ENCODE results near the gene TREML1. TPM values are rescaled to one million over a fixed set of nuclear protein-coding genes. Genes with fewer than 3 reads are reported as not detected.
A peak's percentile ranks its signal among the peaks of the same experiment; 100 is the strongest.

Gene TREML1
- total RNA-seq: 2.5 TPM
- long read RNA-seq, partial matches to known transcripts: 0 of 2 reads
- long read RNA-seq, other reads (novel, unspliced or antisense): 1 of 2 reads

- no peaks in the 10 kb centered on the region for H3K9me3 ChIP-seq
- no peak for TF ChIP-seq CTCF (IDR thresholded peaks at IDR 0.05)
- no peaks in the 10 kb centered on the region for H3K36me3 ChIP-seq
- intact Hi-C loops (cut with DNase I): no loop called here
- H3K27me3 ChIP-seq: no peaks in the 10 kb centered on the region
- H3K27ac ChIP-seq: no peak within 1 kb of the TSS
- H3K4me3 ChIP-seq: no peak within 1 kb of the TSS
- DNase-seq (no peak), ATAC-seq (no peak)
- H3K4me1 ChIP-seq: no peaks in the 10 kb centered on the region
Measured at GRCh38 chr6:41153992-41154625, at the start of gene TREML1. Gene TREML1 (minus strand): TSS chr6:41154347. CDS start chr6:41154288, 59 bp downstream.

- no peak for ATAC-seq
- no peak overlapping the region for H3K27ac ChIP-seq
- no peak for TF ChIP-seq CTCF (IDR thresholded peaks at IDR 0.05)
Measured at GRCh38 chr6:41201764-41202173, 47.6 kb upstream of the TREML1 start.

GRCh38 chr6:41200901-41201763, 47.0 kb upstream of the TREML1 start, which contains the start of gene TREML2:
Gene TREML2 (minus strand): TSS chr6:41201149. CDS start chr6:41201008, 141 bp downstream.
- no peak for TF ChIP-seq CTCF (IDR thresholded peaks at IDR 0.05)
- peak; percentile 49 for ATAC-seq
- Histone ChIP-seq H3K4me1 (peaks cover 5% of the 10 kb centered on the region), H3K27ac (peak within 1 kb of the TSS; percentile 68), H3K9me3 (no peaks in the 10 kb centered on the region), H3K4me3 (no peak within 1 kb of the TSS), H3K36me3 (no peaks in the 10 kb centered on the region), H3K27me3 (no peaks in the 10 kb centered on the region)
- intact Hi-C loops (cut with DNase I): no loop called here
- DNase-seq: no peak

More at GRCh38 chr6:41201764-41202173, 47.6 kb upstream of the TREML1 start:
- peaks cover 5% of the 10 kb centered on the region for H3K4me1 ChIP-seq
- H3K9me3 ChIP-seq: no peaks in the 10 kb centered on the region
- H3K4me3 ChIP-seq: no peak overlapping the region
- no peaks in the 10 kb centered on the region for H3K36me3 ChIP-seq
- no peaks in the 10 kb centered on the region for H3K27me3 ChIP-seq
- DNase-seq: no peak
- intact Hi-C loops (cut with DNase I): no loop called here

- H3K27me3 ChIP-seq: no peaks in the 10 kb centered on the region
- H3K36me3 ChIP-seq: no peaks in the 10 kb centered on the region
- DNase-seq (no peak), ATAC-seq (peak; percentile 74)
- TF ChIP-seq CTCF (IDR thresholded peaks at IDR 0.05): no peak
- H3K4me1 ChIP-seq: peaks cover 5% of the 10 kb centered on the region
- peak overlapping the region; percentile 68 for H3K27ac ChIP-seq
- H3K4me3 ChIP-seq: no peak overlapping the region
- no peaks in the 10 kb centered on the region for H3K9me3 ChIP-seq
- intact Hi-C loops (cut with DNase I): no loop called here
Measured at GRCh38 chr6:41200296-41200900, 46.3 kb upstream of the TREML1 start.

- no peaks in the 10 kb centered on the region for H3K9me3 ChIP-seq
- no peaks in the 10 kb centered on the region for H3K36me3 ChIP-seq
- ATAC-seq (peak; percentile 10), DNase-seq (no peak)
- peaks cover 5% of the 10 kb centered on the region for H3K4me1 ChIP-seq
- H3K4me3 ChIP-seq: no peak overlapping the region
- H3K27me3 ChIP-seq: no peaks in the 10 kb centered on the region
- intact Hi-C loops (cut with DNase I): no loop called here
- TF ChIP-seq CTCF (IDR thresholded peaks at IDR 0.05): no peak
- peak overlapping the region; percentile 68 for H3K27ac ChIP-seq
Measured at GRCh38 chr6:41199552-41200246, 45.6 kb upstream of the TREML1 start.

Data from upper lobe of right lung (tissue), 1 donor.